ENCODE data around the gene REXO5.

DNA sequence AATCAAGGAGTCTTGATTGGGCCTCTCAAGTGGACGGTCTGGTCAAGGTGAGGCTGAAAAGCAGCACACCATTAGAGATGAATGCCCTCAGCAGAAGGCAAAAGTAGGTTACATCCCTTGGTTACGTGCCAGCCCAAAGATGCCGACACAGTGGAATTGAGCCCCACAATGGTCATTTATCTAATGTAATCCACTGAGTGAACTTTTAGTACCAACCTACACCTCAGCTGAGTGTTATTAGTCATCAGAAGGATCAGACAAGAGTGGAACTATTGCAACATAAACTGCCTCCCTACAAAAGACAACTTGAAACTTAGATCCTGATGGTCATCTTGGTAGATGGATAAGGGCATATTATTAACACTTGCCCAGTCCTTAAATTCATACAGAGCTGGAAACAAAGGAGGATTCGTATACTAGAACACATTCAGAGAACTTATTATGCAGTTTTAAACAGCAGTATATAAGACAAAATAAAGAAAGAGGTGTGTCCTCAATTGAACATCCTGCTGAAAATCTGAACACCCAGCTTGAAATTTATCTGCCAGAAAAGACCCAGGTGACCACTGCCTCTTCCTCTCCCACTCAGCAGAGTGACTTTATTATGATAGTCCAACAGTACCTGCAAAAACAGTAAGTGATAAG, 91.0 kb downstream of the REXO5 start:
- TF ChIP-seq POLR2AphosphoS5 (IDR thresholded peaks at IDR 0.05) = no peak
- TF ChIP-seq, protein P1, sequence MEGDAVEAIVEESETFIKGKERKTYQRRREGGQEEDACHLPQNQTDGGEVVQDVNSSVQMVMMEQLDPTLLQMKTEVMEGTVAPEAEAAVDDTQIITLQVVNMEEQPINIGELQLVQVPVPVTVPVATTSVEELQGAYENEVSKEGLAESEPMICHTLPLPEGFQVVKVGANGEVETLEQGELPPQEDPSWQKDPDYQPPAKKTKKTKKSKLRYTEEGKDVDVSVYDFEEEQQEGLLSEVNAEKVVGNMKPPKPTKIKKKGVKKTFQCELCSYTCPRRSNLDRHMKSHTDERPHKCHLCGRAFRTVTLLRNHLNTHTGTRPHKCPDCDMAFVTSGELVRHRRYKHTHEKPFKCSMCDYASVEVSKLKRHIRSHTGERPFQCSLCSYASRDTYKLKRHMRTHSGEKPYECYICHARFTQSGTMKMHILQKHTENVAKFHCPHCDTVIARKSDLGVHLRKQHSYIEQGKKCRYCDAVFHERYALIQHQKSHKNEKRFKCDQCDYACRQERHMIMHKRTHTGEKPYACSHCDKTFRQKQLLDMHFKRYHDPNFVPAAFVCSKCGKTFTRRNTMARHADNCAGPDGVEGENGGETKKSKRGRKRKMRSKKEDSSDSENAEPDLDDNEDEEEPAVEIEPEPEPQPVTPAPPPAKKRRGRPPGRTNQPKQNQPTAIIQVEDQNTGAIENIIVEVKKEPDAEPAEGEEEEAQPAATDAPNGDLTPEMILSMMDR (IDR thresholded peaks at IDR 0.05) = no peak

Measured in upper lobe of left lung (tissue), 4 donors.